ENCODE results near the gene ELMOD1.

Gene ELMOD1

GRCh38 chr11:107651672-107652071, 60.7 kb downstream of the ELMOD1 start:
- DNase-seq, result peak; percentile 4

- no peak for DNase-seq
These were observed 62.1 kb downstream of the ELMOD1 start for GRCh38 chr11:107653076-107653475.

- peak; percentile 3 for DNase-seq
These were observed 64.7 kb downstream of the ELMOD1 start for GRCh38 chr11:107655602-107656001.

- DNase-seq, result no peak
These were observed 68.4 kb downstream of the ELMOD1 start for GRCh38 chr11:107659310-107659709.

GRCh38 chr11:107660066-107660465, 69.1 kb downstream of the ELMOD1 start:
- DNase-seq, result no peak

GRCh38 chr11:107661656-107662055, 70.7 kb downstream of the ELMOD1 start:
- no peak for DNase-seq

- no peak for DNase-seq
These were observed 74.1 kb downstream of the ELMOD1 start for GRCh38 chr11:107665018-107665417.

- DNase-seq, result no peak
These were observed 76.1 kb downstream of the ELMOD1 start for GRCh38 chr11:107666911-107667613.

- DNase-seq, result no peak
These were observed 78.3 kb downstream of the ELMOD1 start for GRCh38 chr11:107669191-107669740.

GRCh38 chr11:107669893-107670601, 79.1 kb downstream of the ELMOD1 start:
- no peak for DNase-seq

- DNase-seq, result no peak
These were observed 85.0 kb downstream of the ELMOD1 start for GRCh38 chr11:107675902-107676301.

- DNase-seq, result no peak
These were observed 85.5 kb downstream of the ELMOD1 start for GRCh38 chr11:107676336-107677057.

GRCh38 chr11:107677924-107678631, 87.1 kb downstream of the ELMOD1 start:
- DNase-seq, result no peak

GRCh38 chr11:107678632-107678971, 87.7 kb downstream of the ELMOD1 start:
- no peak for DNase-seq

GRCh38 chr11:107679255-107680024, 88.5 kb downstream of the ELMOD1 start:
- DNase-seq, result no peak

GRCh38 chr11:107682171-107682570, 91.2 kb downstream of the ELMOD1 start:
- no peak for DNase-seq

- no peak for DNase-seq
These were observed 91.6 kb downstream of the ELMOD1 start for GRCh38 chr11:107682572-107682971.

- DNase-seq, result no peak
These were observed 92.1 kb downstream of the ELMOD1 start for GRCh38 chr11:107683061-107683460.

- peak; percentile 38 for DNase-seq
These were observed 92.9 kb downstream of the ELMOD1 start for GRCh38 chr11:107683807-107684206.

GRCh38 chr11:107688322-107688918, 97.5 kb downstream of the ELMOD1 start:
- DNase-seq, result peak; percentile 17

GRCh38 chr11:107689317-107690202, 98.6 kb downstream of the ELMOD1 start:
- peak; percentile 88 for DNase-seq
